ENCODE results near the gene ECPAS.
"Not testable (repeated sequence)": the region's sequence is repeated elsewhere in the genome, so short reads cannot be mapped to it uniquely, and the experiment has no call there.

The ECPAS gene

GRCh38 chr9:111445799-111446198, 38.4 kb downstream of the ECPAS start:
- DNase-seq (ENCODE audit: low spot score in 2 of 2); H3K9me3 Mint-ChIP-seq; H3K27ac Mint-ChIP-seq; H3K4me3 Mint-ChIP-seq; ATAC-seq; H3K4me1 Mint-ChIP-seq: not testable (repeated sequence)
- peaks cover 88% of the 10 kb centered on the region for H3K36me3 Mint-ChIP-seq

- H3K4me1 Mint-ChIP-seq = no peaks in the 10 kb centered on the region
- H3K36me3 Mint-ChIP-seq = peaks cover 96% of the 10 kb centered on the region
Measured at GRCh38 chr9:111443454-111443853, 40.7 kb downstream of the ECPAS start.

GRCh38 chr9:111442360-111443027, 41.7 kb downstream of the ECPAS start:
- DNase-seq (ENCODE audit: low spot score in 2 of 2) (no peak), ATAC-seq (no peak)
- no peaks in the 10 kb centered on the region for H3K9me3 Mint-ChIP-seq
- no peaks in the 10 kb centered on the region for H3K4me1 Mint-ChIP-seq
- no peak overlapping the region for H3K27ac Mint-ChIP-seq
- H3K36me3 Mint-ChIP-seq = peaks cover 99% of the 10 kb centered on the region
- no peak overlapping the region for H3K4me3 Mint-ChIP-seq

More at GRCh38 chr9:111443454-111443853, 40.7 kb downstream of the ECPAS start:
- DNase-seq (ENCODE audit: low spot score in 2 of 2) (no peak), ATAC-seq (no peak)
- Mint-ChIP-seq H3K9me3 (no peaks in the 10 kb centered on the region), H3K27ac (no peak overlapping the region), H3K4me3 (no peak overlapping the region)

- DNase-seq (ENCODE audit: low spot score in 2 of 2) (no peak), ATAC-seq (no peak)
- peaks cover 100% of the 10 kb centered on the region for H3K36me3 Mint-ChIP-seq
- no peak overlapping the region for H3K27ac Mint-ChIP-seq
- no peak overlapping the region for H3K4me3 Mint-ChIP-seq
- H3K9me3 Mint-ChIP-seq = no peaks in the 10 kb centered on the region
- no peaks in the 10 kb centered on the region for H3K4me1 Mint-ChIP-seq
Measured at GRCh38 chr9:111440226-111440625, 44.0 kb downstream of the ECPAS start.

GRCh38 chr9:111438541-111439235, 45.5 kb downstream of the ECPAS start:
- no peaks in the 10 kb centered on the region for H3K4me1 Mint-ChIP-seq
- no peak overlapping the region for H3K4me3 Mint-ChIP-seq
- DNase-seq (ENCODE audit: low spot score in 2 of 2) = no peak
- H3K9me3 Mint-ChIP-seq = no peaks in the 10 kb centered on the region
- H3K36me3 Mint-ChIP-seq = peaks cover 100% of the 10 kb centered on the region
- H3K27ac Mint-ChIP-seq = no peak overlapping the region
- ATAC-seq = no peak

- H3K36me3 Mint-ChIP-seq = peaks cover 100% of the 10 kb centered on the region
- no peak overlapping the region for H3K27ac Mint-ChIP-seq
- no peak for DNase-seq (ENCODE audit: low spot score in 2 of 2)
- no peaks in the 10 kb centered on the region for H3K4me1 Mint-ChIP-seq
- ATAC-seq = no peak
- H3K4me3 Mint-ChIP-seq = no peak overlapping the region
- H3K9me3 Mint-ChIP-seq = no peaks in the 10 kb centered on the region
Measured at GRCh38 chr9:111436571-111436970, 47.6 kb downstream of the ECPAS start.

- ATAC-seq (no peak), DNase-seq (ENCODE audit: low spot score in 2 of 2) (no peak)
- H3K4me1 Mint-ChIP-seq = no peaks in the 10 kb centered on the region
- H3K27ac Mint-ChIP-seq = no peak overlapping the region
- no peaks in the 10 kb centered on the region for H3K9me3 Mint-ChIP-seq
- no peak overlapping the region for H3K4me3 Mint-ChIP-seq
- peaks cover 100% of the 10 kb centered on the region for H3K36me3 Mint-ChIP-seq
Measured at GRCh38 chr9:111433082-111433481, 51.1 kb downstream of the ECPAS start.

- no peak for ATAC-seq
- Mint-ChIP-seq H3K36me3 (peaks cover 100% of the 10 kb centered on the region), H3K4me3 (no peak overlapping the region)
Measured at GRCh38 chr9:111431684-111432083, 52.5 kb downstream of the ECPAS start.

GRCh38 chr9:111429175-111429574, 55.0 kb downstream of the ECPAS start:
- H3K4me3 Mint-ChIP-seq = no peak overlapping the region

More at GRCh38 chr9:111431684-111432083, 52.5 kb downstream of the ECPAS start:
- Mint-ChIP-seq H3K4me1 (peaks cover 7% of the 10 kb centered on the region), H3K9me3 (no peaks in the 10 kb centered on the region), H3K27ac (no peak overlapping the region)
- DNase-seq (ENCODE audit: low spot score in 2 of 2) = no peak

GRCh38 chr9:111427186-111427585, 57.0 kb downstream of the ECPAS start:
- Mint-ChIP-seq H3K4me1 (peaks cover 12% of the 10 kb centered on the region), H3K36me3 (peaks cover 100% of the 10 kb centered on the region), H3K4me3 (no peak overlapping the region), H3K9me3 (no peaks in the 10 kb centered on the region), H3K27ac (peak overlapping the region; percentile 69)
- ATAC-seq (peak; percentile 87), DNase-seq (ENCODE audit: low spot score in 2 of 2) (no peak)

More at GRCh38 chr9:111429175-111429574, 55.0 kb downstream of the ECPAS start:
- no peaks in the 10 kb centered on the region for H3K9me3 Mint-ChIP-seq
- peaks cover 12% of the 10 kb centered on the region for H3K4me1 Mint-ChIP-seq
- ATAC-seq (no peak), DNase-seq (ENCODE audit: low spot score in 2 of 2) (no peak)
- no peak overlapping the region for H3K27ac Mint-ChIP-seq
- H3K36me3 Mint-ChIP-seq = peaks cover 100% of the 10 kb centered on the region

GRCh38 chr9:111423389-111423788, 60.8 kb downstream of the ECPAS start:
- Mint-ChIP-seq H3K27ac (peak overlapping the region; percentile 71), H3K4me3 (no peak overlapping the region), H3K9me3 (no peaks in the 10 kb centered on the region), H3K36me3 (peaks cover 100% of the 10 kb centered on the region), H3K4me1 (peaks cover 12% of the 10 kb centered on the region)
- ATAC-seq (no peak), DNase-seq (ENCODE audit: low spot score in 2 of 2) (no peak)

- Mint-ChIP-seq H3K9me3 (no peaks in the 10 kb centered on the region), H3K27ac (no peak overlapping the region), H3K4me3 (no peak overlapping the region), H3K36me3 (peaks cover 100% of the 10 kb centered on the region), H3K4me1 (no peaks in the 10 kb centered on the region)
- DNase-seq (ENCODE audit: low spot score in 2 of 2) (no peak), ATAC-seq (no peak)
Measured at GRCh38 chr9:111414406-111414805, 69.8 kb downstream of the ECPAS start.

- no peak overlapping the region for H3K27ac Mint-ChIP-seq
- H3K4me1 Mint-ChIP-seq = no peaks in the 10 kb centered on the region
- DNase-seq (ENCODE audit: low spot score in 2 of 2) (no peak), ATAC-seq (no peak)
- no peaks in the 10 kb centered on the region for H3K9me3 Mint-ChIP-seq
- peaks cover 100% of the 10 kb centered on the region for H3K36me3 Mint-ChIP-seq
- H3K4me3 Mint-ChIP-seq = no peak overlapping the region
Measured at GRCh38 chr9:111413996-111414395, 70.2 kb downstream of the ECPAS start.

- Mint-ChIP-seq H3K4me1 (no peaks in the 10 kb centered on the region), H3K4me3 (no peak overlapping the region), H3K36me3 (peaks cover 100% of the 10 kb centered on the region), H3K27ac (no peak overlapping the region), H3K9me3 (no peaks in the 10 kb centered on the region)
- DNase-seq (ENCODE audit: low spot score in 2 of 2) (no peak), ATAC-seq (no peak)
Measured at GRCh38 chr9:111412280-111412679, 71.9 kb downstream of the ECPAS start.

GRCh38 chr9:111411266-111411665, 72.9 kb downstream of the ECPAS start:
- DNase-seq (ENCODE audit: low spot score in 2 of 2) (no peak), ATAC-seq (no peak)
- Mint-ChIP-seq H3K9me3 (peaks cover under 1% of the 10 kb centered on the region), H3K27ac (no peak overlapping the region), H3K36me3 (peaks cover 100% of the 10 kb centered on the region), H3K4me3 (no peak overlapping the region), H3K4me1 (no peaks in the 10 kb centered on the region)

- Mint-ChIP-seq H3K9me3 (peaks cover 6% of the 10 kb centered on the region), H3K27ac (no peak overlapping the region)
Measured at GRCh38 chr9:111407813-111408212, 76.4 kb downstream of the ECPAS start.

More at GRCh38 chr9:111407813-111408212, 76.4 kb downstream of the ECPAS start:
- Mint-ChIP-seq H3K4me3 (no peak overlapping the region), H3K4me1 (no peaks in the 10 kb centered on the region), H3K36me3 (peaks cover 100% of the 10 kb centered on the region)
- no peak for DNase-seq (ENCODE audit: low spot score in 2 of 2)
- ATAC-seq = no peak
